PC-9 (cell line): ENCODE results near the gene KCTD16. TPM values are rescaled to one million over a fixed set of nuclear protein-coding genes. Genes with fewer than 3 reads are reported as not detected.

Experiments used
- BruUV-seq: library from RNA; stranded (reverse); fragments of 400-500 nt; replicated peaks from 2 replicates; lab custom pipeline; 2021; lab: Mats Ljungman, UMichigan
- CTCF ChIA-PET: fragments of 300-600 bp; sonication (Branson Sonifier 250); formaldehyde crosslinking; loops from one replicate; lab custom pipeline; 2022; ENCODE audit warnings: antibody characterized with exemption; lab: Charles Lee
- POLR2A ChIA-PET: fragments of 300-600 bp; sonication (Branson Sonifier 250); formaldehyde crosslinking; loops from one replicate; lab custom pipeline; 2022; ENCODE audit warnings: antibody characterized with exemption; ENCODE audit not compliant: unreplicated experiment; lab: Charles Lee
- DNase-seq, 2 experiments: peaks; one replicate each; pipeline versions ENCODE4 v3.0.0 to v3.0.0-alpha.2; 2015 to 2022; ENCODE audit warnings: mixed read lengths in 1 of 2
- H2AFZ ChIP-seq: fragments of 200-600 bp; sonication (generic); 2 replicates; pipeline ENCODE4 v1.8.1; 2017; ENCODE audit warnings: antibody characterized with exemption
- H3F3A ChIP-seq: fragments of 200-600 bp; sonication (generic); 2 replicates; pipeline ENCODE4 v1.8.1; 2017; ENCODE audit warnings: antibody characterized with exemption, mild to moderate bottlenecking, low read depth; ENCODE audit not compliant: insufficient read depth
- H3K27ac ChIP-seq: fragments of 200-600 bp; sonication (generic); 2 replicates; pipeline ENCODE4 v1.6.1; 2016; ENCODE audit warnings: mixed run types
- H3K27me3 ChIP-seq: fragments of 200-600 bp; sonication (generic); 2 replicates; pipeline ENCODE4 v1.6.1; 2016; ENCODE audit warnings: low read depth, mixed run types; ENCODE audit not compliant: insufficient read depth
- H3K36me3 ChIP-seq: fragments of 200-600 bp; sonication (generic); 2 replicates; pipeline ENCODE4 v1.6.1; 2016; ENCODE audit warnings: low read depth, mixed run types
- H3K4me1 ChIP-seq: fragments of 200-600 bp; sonication (generic); replicated peaks from 2 replicates; pipeline ENCODE4 v1.6.1; 2016; ENCODE audit warnings: mixed run types; ENCODE audit not compliant: insufficient read depth
- H3K4me2 ChIP-seq: fragments of 200-600 bp; sonication (generic); 2 replicates; pipeline ENCODE4 v1.6.1; 2017; ENCODE audit warnings: mixed run types
- H3K4me3 ChIP-seq: fragments of 200-600 bp; sonication (generic); 2 replicates; pipeline ENCODE4 v1.6.1; 2016; ENCODE audit warnings: mixed run types
- H3K79me2 ChIP-seq: fragments of 200-600 bp; sonication (generic); 2 replicates; pipeline ENCODE4 v1.6.1; 2017; ENCODE audit warnings: low read depth, mixed run types
- H3K9me2 ChIP-seq: fragments of 200-600 bp; sonication (generic); 2 replicates; pipeline ENCODE4 v1.8.1; 2017; ENCODE audit warnings: mild to moderate bottlenecking; ENCODE audit not compliant: insufficient read depth
- H3K9me3 ChIP-seq: fragments of 200-600 bp; sonication (generic); 2 replicates; pipeline ENCODE4 v1.8.1; 2016; ENCODE audit warnings: low read depth; ENCODE audit not compliant: insufficient read depth
- H4K20me1 ChIP-seq: fragments of 200-600 bp; sonication (generic); 2 replicates; pipeline ENCODE4 v1.8.1; 2017; ENCODE audit not compliant: insufficient read depth
- CTCF ChIP-seq: fragments of 200-600 bp; sonication (generic); conservative IDR thresholded peaks from 2 replicates; pipeline ENCODE4 v1.6.1; 2017; ENCODE audit warnings: mixed run types, antibody characterized with exemption, mild to moderate bottlenecking, moderate library complexity
- EZH2 ChIP-seq: fragments of 200-600 bp; sonication (generic); IDR thresholded peaks from 2 replicates; pipeline ENCODE4 v1.8.0; 2017; ENCODE audit warnings: antibody characterized with exemption, low read depth
- intact Hi-C: fragments of 100-400 bp; cut with micrococcal nuclease; formaldehyde crosslinking; loops from one replicate; pipeline ENCODE4 v1.10.0; 2022; ENCODE audit not compliant: unreplicated experiment
- total RNA-seq: library from RNA; stranded (reverse); gene quantifications from 2 replicates; pipeline ENCODE4 v1.2.3, GENCODE V29; 2021

The KCTD16 gene
- total RNA-seq, 1 experiment from 2014 or later, result 0.33 TPM

DNA sequence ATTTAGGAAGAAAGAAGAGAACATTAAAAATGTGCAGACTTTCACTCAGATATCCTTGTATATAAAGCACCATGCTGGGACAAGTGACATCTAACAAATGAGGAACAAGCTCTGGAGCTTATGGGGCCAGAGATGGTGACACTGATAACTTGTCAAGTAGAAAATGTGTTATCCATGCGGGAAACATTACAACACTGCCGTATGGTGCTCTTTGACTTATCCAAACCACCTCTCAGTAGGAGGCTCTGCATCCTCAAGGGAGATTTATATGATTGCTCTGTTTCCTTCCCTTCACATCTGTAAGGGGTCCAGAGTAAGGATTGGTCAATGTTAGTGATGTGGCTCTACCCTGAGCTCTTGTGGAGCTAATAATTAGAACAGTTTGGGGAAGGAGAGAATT, 23.5 kb downstream of the KCTD16 start:
- no TSS peak for BruUV-seq
- no peak overlapping the region for H3K4me3 ChIP-seq
- POLR2A ChIA-PET, result no interaction called here
- H3F3A ChIP-seq, result peaks cover 13% of the 10 kb centered on the region
- intact Hi-C loops, result loop anchor here (5.0 kb wide), 2 partner anchors 1272 to 1537 kb away; no protein-coding TSS in a partner anchor
- no peaks in the 10 kb centered on the region for H4K20me1 ChIP-seq
- no peak overlapping the region for H3K27ac ChIP-seq
- H3K4me1 ChIP-seq, result peaks cover 21% of the 10 kb centered on the region
- 0 out of 2 replicates have a peak, but pooled peaks cover 4% of the 10 kb centered on the region for H3K9me3 ChIP-seq
- TF ChIP-seq EZH2 (no peak), CTCF (no peak)
- no peak overlapping the region for H3K4me2 ChIP-seq
- H2AFZ ChIP-seq, result no peak overlapping the region
- H3K27me3 ChIP-seq, result no peaks in the 10 kb centered on the region
- DNase-seq, result no peak
- no peaks in the 10 kb centered on the region for H3K9me2 ChIP-seq
- H3K36me3 ChIP-seq, result no peaks in the 10 kb centered on the region
- no peaks in the 10 kb centered on the region for H3K79me2 ChIP-seq
- CTCF ChIA-PET, result interaction anchor here (0.8 kb wide), 1 partner anchor 32 kb away, joined by 7 read pairs; no protein-coding TSS in a partner anchor

GRCh38 chr5:144195448-144195847, 24.8 kb downstream of the KCTD16 start:
- no peak overlapping the region for H3K4me3 ChIP-seq
- no peak overlapping the region for H3K4me2 ChIP-seq
- H3K36me3 ChIP-seq, result no peaks in the 10 kb centered on the region
- intact Hi-C loops, result no loop called here
- H3K27ac ChIP-seq, result no peak overlapping the region
- TF ChIP-seq EZH2 (no peak), CTCF (no peak)
- peaks cover 14% of the 10 kb centered on the region for H3K4me1 ChIP-seq
- no peak overlapping the region; the same call in 1 of the 2 replicates for H2AFZ ChIP-seq
- H4K20me1 ChIP-seq, result no peaks in the 10 kb centered on the region
- no peak for DNase-seq
- 0 out of 2 replicates have a peak, but pooled peaks cover 4% of the 10 kb centered on the region for H3K9me3 ChIP-seq
- H3K27me3 ChIP-seq, result no peaks in the 10 kb centered on the region
- H3K79me2 ChIP-seq, result no peaks in the 10 kb centered on the region
- peaks cover 13% of the 10 kb centered on the region for H3F3A ChIP-seq
- ChIA-PET POLR2A (no interaction called here), CTCF (interaction anchor here (0.6 kb wide), 1 partner anchor 791 kb away, joined by 9 read pairs; no protein-coding TSS in a partner anchor)
- H3K9me2 ChIP-seq, result no peaks in the 10 kb centered on the region
- no TSS peak for BruUV-seq

DNA sequence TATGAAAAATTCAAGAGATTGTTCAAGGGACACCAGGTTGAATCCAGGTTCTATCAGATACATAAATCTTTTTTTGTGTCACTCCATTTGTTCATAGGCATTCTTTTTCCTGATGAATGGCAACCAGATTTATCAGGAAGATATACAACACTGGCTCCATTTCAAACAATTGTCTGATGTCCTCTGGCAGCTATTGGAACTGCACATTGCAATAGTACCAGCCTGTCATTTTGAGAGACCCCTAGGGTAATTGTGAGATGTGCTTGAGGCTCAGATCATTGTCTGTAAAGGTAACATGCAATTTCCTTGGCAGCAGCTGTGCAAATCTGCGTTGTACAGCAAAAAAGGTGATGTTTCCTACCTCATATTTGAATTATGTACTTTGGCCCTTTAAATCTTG, 25.9 kb downstream of the KCTD16 start:
- Histone ChIP-seq H2AFZ (no peak overlapping the region), H3K36me3 (no peaks in the 10 kb centered on the region), H3K27ac (no peak overlapping the region), H3K4me2 (no peak overlapping the region), H3K4me3 (no peak overlapping the region), H3K27me3 (no peaks in the 10 kb centered on the region), H3K79me2 (no peaks in the 10 kb centered on the region), H3K4me1 (peaks cover 14% of the 10 kb centered on the region), H3K9me3 (0 out of 2 replicates have a peak, but pooled peaks cover 2% of the 10 kb centered on the region), H4K20me1 (no peaks in the 10 kb centered on the region), H3F3A (peaks cover 13% of the 10 kb centered on the region), H3K9me2 (no peaks in the 10 kb centered on the region)
- DNase-seq, result no peak
- no TSS peak for BruUV-seq
- intact Hi-C loops, result no loop called here
- ChIA-PET POLR2A (no interaction called here), CTCF (no interaction called here)
- TF ChIP-seq CTCF (no peak), EZH2 (no peak)
